IMR-90 (cell line): ENCODE results near the gene GATA5. TPM values are rescaled to one million over a fixed set of nuclear protein-coding genes. Genes with fewer than 3 reads are reported as not detected.

Experiments used
- ATAC-seq: fragments of 200-7000 bp; cut with Tn5 transposase; 2 replicates; pipeline ENCODE4 v1.9.1; 2020; ENCODE audit warnings: low read depth, mild to moderate bottlenecking, moderate library complexity
- BruUV-seq: library from RNA; stranded (reverse); fragments of 400-500 nt; replicated peaks from 2 replicates; lab custom pipeline; 2021; lab: Mats Ljungman, UMichigan
- CTCF ChIA-PET: fragments of 300-600 bp; formaldehyde crosslinking; extraction: SDS; loops from one replicate; lab custom pipeline; 2021; ENCODE audit warnings: antibody characterized with exemption; lab: Yijun Ruan, JAX
- POLR2A ChIA-PET: fragments of 300-600 bp; sonication (Branson Sonifier 250); formaldehyde crosslinking; loops from one replicate; lab custom pipeline; 2022; ENCODE audit warnings: antibody characterized with exemption; ENCODE audit not compliant: unreplicated experiment; lab: Charles Lee
- DNase-seq: peaks from one replicate; pipeline ENCODE4 v3.0.0; 2013
- H2AFZ ChIP-seq: replicated peaks from 2 replicates; pipeline ENCODE3; 2013; ENCODE audit warnings: low read length, mild to moderate bottlenecking; ENCODE audit not compliant: poor library complexity
- H2AK5ac ChIP-seq: 2 replicates; pipeline ENCODE4 v1.6.1; 2013; ENCODE audit warnings: low read depth, low read length, inconsistent platforms
- H2AK9ac ChIP-seq: replicated peaks from 2 replicates; pipeline ENCODE3; 2013; ENCODE audit warnings: mild to moderate bottlenecking, low read depth, low read length, moderate library complexity; ENCODE audit not compliant: poor library complexity
- H2BK120ac ChIP-seq: 2 replicates; pipeline ENCODE4 v1.6.1; 2013; ENCODE audit warnings: low read depth, low read length, inconsistent platforms
- H2BK15ac ChIP-seq: 3 replicates; pipeline ENCODE4 v1.6.1; 2013; ENCODE audit warnings: low read depth, low read length, inconsistent platforms
- H2BK20ac ChIP-seq: 2 replicates; pipeline ENCODE4 v1.6.1; 2013; ENCODE audit warnings: low read depth, mild to moderate bottlenecking, inconsistent platforms, low read length, moderate library complexity
- H2BK5ac ChIP-seq: 2 replicates; pipeline ENCODE4 v1.6.1; 2013; ENCODE audit warnings: mild to moderate bottlenecking, low read depth, low read length, inconsistent platforms; ENCODE audit not compliant: poor library complexity, severe bottlenecking
- H3K14ac ChIP-seq: replicated peaks from 2 replicates; pipeline ENCODE4 v1.6.1; 2013; ENCODE audit warnings: low read depth, low read length, inconsistent platforms
- H3K18ac ChIP-seq: 2 replicates; pipeline ENCODE4 v1.6.1; 2013; ENCODE audit warnings: low read depth, low read length, control low read depth
- H3K23ac ChIP-seq: 2 replicates; pipeline ENCODE4 v1.6.1; 2013; ENCODE audit warnings: low read depth, low read length, inconsistent platforms
- H3K27ac ChIP-seq: 2 replicates; pipeline ENCODE4 v1.5.1; 2013; ENCODE audit warnings: mild to moderate bottlenecking, control low read depth, low read length; ENCODE audit not compliant: insufficient read depth
- H3K27me3 ChIP-seq: 2 replicates; pipeline ENCODE4 v1.6.1; 2013; ENCODE audit warnings: low read length; ENCODE audit not compliant: control insufficient read depth, insufficient read depth
- H3K36me3 ChIP-seq: 2 replicates; pipeline ENCODE4 v1.6.1; 2013; ENCODE audit warnings: low read length, mixed read lengths; ENCODE audit not compliant: control insufficient read depth, insufficient read depth
- H3K4ac ChIP-seq: 2 replicates; pipeline ENCODE4 v1.6.1; 2013; ENCODE audit warnings: low read depth, low read length, inconsistent platforms
- H3K4me1 ChIP-seq: 2 replicates; pipeline ENCODE4 v1.6.1; 2013; ENCODE audit warnings: low read length, mixed read lengths; ENCODE audit not compliant: control insufficient read depth, insufficient read depth
- H3K4me2 ChIP-seq: 2 replicates; pipeline ENCODE4 v1.6.1; 2013; ENCODE audit warnings: low read depth, mild to moderate bottlenecking, control low read depth, low read length, moderate library complexity
- H3K4me3 ChIP-seq: 2 replicates; pipeline ENCODE4 v1.5.1; 2013; ENCODE audit warnings: low read depth, mild to moderate bottlenecking, control low read depth, low read length, moderate library complexity; ENCODE audit not compliant: insufficient read depth
- H3K56ac ChIP-seq: 2 replicates; pipeline ENCODE4 v1.6.1; 2013; ENCODE audit warnings: low read length, inconsistent platforms; ENCODE audit not compliant: insufficient read depth; ENCODE audit errors: extremely low read depth
- H3K79me1 ChIP-seq, 2 experiments: 2 replicates each; pipeline ENCODE4 v1.6.1; 2013; ENCODE audit warnings: low read length in 2 of 2, inconsistent platforms in 1 of 2, low read depth in 1 of 2
- H3K9ac ChIP-seq: 2 replicates; pipeline ENCODE4 v1.6.1; 2013; ENCODE audit warnings: low read depth, low read length, control low read depth
- H3K9me1 ChIP-seq: 2 replicates; pipeline ENCODE4 v1.6.1; 2013; ENCODE audit warnings: low read length, inconsistent platforms; ENCODE audit not compliant: insufficient read depth
- H3K9me3 ChIP-seq: 2 replicates; pipeline ENCODE4 v1.6.1; 2013; ENCODE audit warnings: low read length; ENCODE audit not compliant: control insufficient read depth, insufficient read depth
- H4K20me1 ChIP-seq: 2 replicates; pipeline ENCODE4 v1.6.1; 2013; ENCODE audit warnings: low read length, inconsistent platforms; ENCODE audit not compliant: insufficient read depth
- H4K5ac ChIP-seq: 2 replicates; pipeline ENCODE4 v1.6.1; 2013; ENCODE audit warnings: mild to moderate bottlenecking, low read depth, low read length, control low read depth
- H4K8ac ChIP-seq, 2 experiments: 2 replicates each; pipeline ENCODE4 v1.6.1; 2013; ENCODE audit warnings: low read depth in 2 of 2, low read length in 2 of 2, control low read depth in 1 of 2, inconsistent platforms in 1 of 2
- H4K91ac ChIP-seq: 2 replicates; pipeline ENCODE4 v1.6.1; 2013; ENCODE audit warnings: low read depth, low read length, inconsistent platforms; ENCODE audit not compliant: insufficient read depth
- CEBPB ChIP-seq: IDR thresholded peaks from 2 replicates; pipeline ENCODE4 v1.6.1; 2012; ENCODE audit warnings: low read depth, low read length, improper control_type of control experiment
- MAZ ChIP-seq: IDR thresholded peaks from 2 replicates; pipeline ENCODE4 v1.6.1; 2012; ENCODE audit warnings: low read depth, mild to moderate bottlenecking, low read length, improper control_type of control experiment, moderate library complexity, borderline replicate concordance
- NFE2L2 ChIP-seq: fragments of 150-350 bp; IDR thresholded peaks from 2 replicates; pipeline ENCODE4 v1.6.1; 2016; ENCODE audit warnings: low read depth, mild to moderate bottlenecking, low read length
- RCOR1 ChIP-seq: IDR thresholded peaks from 2 replicates; pipeline ENCODE4 v1.6.1; 2012; ENCODE audit warnings: mild to moderate bottlenecking, low read length, improper control_type of control experiment; ENCODE audit not compliant: insufficient replicate concordance
- RFX5 ChIP-seq: IDR thresholded peaks from 2 replicates; pipeline ENCODE4 v1.8.0; 2012; ENCODE audit warnings: low read depth, mild to moderate bottlenecking, low read length, moderate library complexity
- WGBS, 2 experiments: methylation state at CpG; one replicate each; pipeline versions ENCODE4 v1.1.5 to v1.1.7; 2013; ENCODE audit warnings: missing lambda C conversion rate in 2 of 2; ENCODE audit not compliant: insufficient read length in 1 of 2; ENCODE audit errors: extremely low coverage in 2 of 2; 5-methylcytosine and 5-hydroxymethylcytosine counted together
- dilution Hi-C: fragments of 300-500 bp; cut with HindIII; formaldehyde crosslinking; loops from one replicate; pipeline ENCODE4 v1.14.3; 2018; ENCODE audit warnings: low sequenced_read_pairs; ENCODE audit not compliant: unreplicated experiment
- in situ Hi-C: fragments of 300-500 bp; cut with MboI; formaldehyde crosslinking; loops from 3 replicates; pipeline ENCODE4 v1.14.3; 2019; ENCODE audit warnings: low sequenced_read_pairs, inconsistent platforms, mixed read lengths
- intact Hi-C: fragments of 100-400 bp; cut with micrococcal nuclease; formaldehyde crosslinking; loops from 2 replicates; pipeline ENCODE4 v1.10.0; 2022
- polyA plus RNA-seq, 3 experiments: library from polyadenylated mRNA; depleted of rRNA; stranded (reverse); fragments of >200 nt; gene quantifications; 2 replicates each; pipeline ENCODE4 v1.2.3, GENCODE V29; 2012; ENCODE audit warnings: low replicate concordance in 1 of 3
- total RNA-seq: library from RNA; depleted of rRNA; stranded (reverse); fragments of >200 nt; gene quantifications from 2 replicates; pipeline ENCODE4 v1.2.3, GENCODE V29; 2012
- TF ChIP-seq, protein P1 (sequence below): fragments of 150-350 bp; IDR thresholded peaks from 2 replicates; pipeline ENCODE4 v1.6.1; 2017; ENCODE audit warnings: mild to moderate bottlenecking, antibody characterized with exemption, low read length, low read depth

Gene GATA5
- total and polyA plus RNA-seq, 2 of the 4 experiments (the other 2 are of a cell fraction), result not detected

DNA sequence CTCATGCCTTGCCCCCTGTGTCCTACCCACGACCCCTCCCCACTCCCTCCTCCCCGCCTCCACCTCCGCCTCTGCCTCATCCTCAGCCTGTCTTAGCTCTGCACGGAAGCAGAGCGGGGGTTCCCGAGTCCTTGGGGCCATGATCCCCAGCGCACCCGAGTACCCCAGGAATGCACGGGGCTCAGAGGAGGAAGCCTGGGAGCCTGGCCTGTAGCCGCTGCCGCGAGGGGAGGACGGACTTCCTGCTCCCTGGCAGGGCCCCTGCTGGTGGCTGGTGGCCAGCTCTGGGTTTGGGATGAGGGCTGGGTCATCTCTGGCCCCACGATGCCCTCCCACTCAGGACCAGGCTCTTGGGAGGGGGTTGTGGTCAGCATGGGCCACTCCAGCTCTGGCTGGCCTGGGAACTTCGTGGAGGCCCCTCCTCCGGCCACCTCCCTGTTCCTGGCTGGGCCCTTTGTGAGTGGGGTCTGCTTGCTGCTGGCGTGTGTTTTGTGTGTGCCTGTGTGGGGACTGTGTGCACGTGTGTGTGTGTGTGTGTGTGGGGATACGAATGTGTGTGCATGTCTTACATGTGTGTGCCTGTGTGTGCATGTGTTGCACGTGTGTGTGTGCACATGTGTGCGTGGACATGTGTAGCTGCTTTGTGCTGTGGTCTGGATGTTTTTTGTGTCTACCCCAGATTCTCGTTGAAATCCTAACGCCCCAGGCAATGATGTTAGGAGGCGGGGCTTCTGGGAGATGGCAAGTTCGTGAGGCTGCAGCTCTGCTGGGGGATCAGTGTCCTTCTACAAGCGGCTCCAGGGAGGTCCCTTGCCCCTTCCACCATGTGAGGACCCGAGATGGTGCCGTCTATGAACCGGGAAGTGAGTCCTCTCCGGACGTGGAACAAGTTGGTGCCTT, 47.1 kb downstream of the GATA5 start:
- Histone ChIP-seq H3K14ac (no peak overlapping the region), H3K9ac (no peak overlapping the region), H2AFZ (no peak overlapping the region), H2BK5ac (no peak overlapping the region), H3K9me1 (no peaks in the 10 kb centered on the region), H3K23ac (no peak overlapping the region), H3K4me2 (no peak overlapping the region), H4K20me1 (no peaks in the 10 kb centered on the region), H3K27me3 (peaks cover 51% of the 10 kb centered on the region), H2AK5ac (no peak overlapping the region), H3K4me1 (no peaks in the 10 kb centered on the region), H2BK15ac (no peak overlapping the region), H3K56ac (no peak overlapping the region), H3K27ac (no peak overlapping the region), H3K4ac (no peak overlapping the region), H3K9me3 (no peaks in the 10 kb centered on the region), H3K4me3 (no peak overlapping the region), H3K36me3 (no peaks in the 10 kb centered on the region), H3K18ac (no peak overlapping the region), H4K91ac (no peak overlapping the region), H4K5ac (no peak overlapping the region), H2AK9ac (no peak overlapping the region), H4K8ac (no peak overlapping the region), H3K79me1 (no peaks in the 10 kb centered on the region), H2BK120ac (no peak overlapping the region), H2BK20ac (no peak overlapping the region)
- no TSS peak for BruUV-seq
- DNase-seq (no peak), ATAC-seq (no peak; the same call in 1 of the 2 replicates)
- dilution Hi-C loops, result no loop called here
- ChIA-PET POLR2A (no interaction called here), CTCF (no interaction called here)
- intact Hi-C loops, result no loop called here
- in situ Hi-C loops, result no loop called here
- 23% methylated on average over 9 of the region's 31 CpGs; no CpG with 5 or more reads in 1 of the 2 experiments for WGBS, 2 experiments
- TF ChIP-seq RCOR1 (no peak), RFX5 (no peak), CEBPB (no peak), NFE2L2 (no peak), MAZ (no peak)
- TF ChIP-seq, protein P1, sequence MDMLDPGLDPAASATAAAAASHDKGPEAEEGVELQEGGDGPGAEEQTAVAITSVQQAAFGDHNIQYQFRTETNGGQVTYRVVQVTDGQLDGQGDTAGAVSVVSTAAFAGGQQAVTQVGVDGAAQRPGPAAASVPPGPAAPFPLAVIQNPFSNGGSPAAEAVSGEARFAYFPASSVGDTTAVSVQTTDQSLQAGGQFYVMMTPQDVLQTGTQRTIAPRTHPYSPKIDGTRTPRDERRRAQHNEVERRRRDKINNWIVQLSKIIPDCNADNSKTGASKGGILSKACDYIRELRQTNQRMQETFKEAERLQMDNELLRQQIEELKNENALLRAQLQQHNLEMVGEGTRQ, result no peak
